Hepatocyte (in vitro differentiated cells): Measurements from ENCODE around the gene CHPT1.

Experiments used
- CTCF ChIP-seq: fragments of 200-600 bp; sonication (generic); IDR thresholded peaks from 2 replicates; pipeline ENCODE4 v1.5.1; 2016; ENCODE audit warnings: antibody characterized with exemption, mild to moderate bottlenecking; ENCODE audit not compliant: poor library complexity
- EZH2 ChIP-seq: fragments of 200-600 bp; sonication (generic); IDR thresholded peaks from 2 replicates; pipeline ENCODE4 v1.6.1; 2016; ENCODE audit warnings: antibody characterized with exemption, mild to moderate bottlenecking, borderline replicate concordance

GRCh38 chr12:101749657-101750056 is 52.2 kb downstream of the CHPT1 start:
- TF ChIP-seq CTCF (no peak), EZH2 (no peak)
